Osteoblast (primary cell): ENCODE measurements around the gene CKAP5. TPM values are rescaled to one million over a fixed set of nuclear protein-coding genes. Genes with fewer than 3 reads are reported as not detected.
A peak's percentile ranks its signal among the peaks of the same experiment; 100 is the strongest.

Source experiments
- DNase-seq: peaks from one replicate; pipeline ENCODE4 v3.0.0; 2011; ENCODE audit warnings: low spot score, mixed read lengths; ENCODE audit not compliant: insufficient read length; ENCODE audit errors: missing footprints
- H2AFZ ChIP-seq: 2 replicates; pipeline ENCODE4 v1.6.0; 2011; ENCODE audit warnings: mild to moderate bottlenecking, low read length
- H3K27ac ChIP-seq: 2 replicates; pipeline ENCODE4 v1.5.1; 2011; ENCODE audit warnings: mild to moderate bottlenecking, low read depth, low read length, moderate library complexity
- H3K27me3 ChIP-seq: 2 replicates; pipeline ENCODE4 v1.6.0; 2012; ENCODE audit warnings: mild to moderate bottlenecking, control low read depth, inconsistent platforms, low read length, moderate library complexity; ENCODE audit not compliant: insufficient read depth
- H3K36me3 ChIP-seq: 2 replicates; pipeline ENCODE4 v1.5.1; 2011; ENCODE audit warnings: mild to moderate bottlenecking, low read length, control low read depth, moderate library complexity; ENCODE audit not compliant: insufficient read depth
- H3K4me1 ChIP-seq: 2 replicates; pipeline ENCODE4 v1.5.1; 2011; ENCODE audit warnings: mild to moderate bottlenecking, low read length, control low read depth, moderate library complexity; ENCODE audit not compliant: insufficient read depth
- H3K4me2 ChIP-seq: 2 replicates; pipeline ENCODE4 v1.6.0; 2011; ENCODE audit warnings: mild to moderate bottlenecking, low read length; ENCODE audit not compliant: insufficient read depth
- H3K4me3 ChIP-seq: fragments of 200-600 bp; sonication (generic); 3 replicates; pipeline ENCODE4 v1.5.1; 2012; ENCODE audit warnings: mild to moderate bottlenecking, low read length, inconsistent platforms; ENCODE audit not compliant: insufficient read depth
- H3K79me2 ChIP-seq: 2 replicates; pipeline ENCODE4 v1.6.0; 2012; ENCODE audit warnings: mild to moderate bottlenecking, low read length, control low read depth, inconsistent platforms; ENCODE audit not compliant: insufficient read depth
- H3K9me3 ChIP-seq: 2 replicates; pipeline ENCODE4 v1.5.1; 2011; ENCODE audit warnings: low read depth, low read length, control low read depth
- H4K20me1 ChIP-seq: 2 replicates; pipeline ENCODE4 v1.6.0; 2012; ENCODE audit warnings: mild to moderate bottlenecking, low read length, control low read depth; ENCODE audit not compliant: insufficient read depth
- total RNA-seq: library from RNA; depleted of rRNA; stranded (reverse); fragments of >200 nt; gene quantifications from 2 replicates; pipeline ENCODE4 v1.2.3, GENCODE V29; 2012
- TF ChIP-seq, protein P1 (sequence below): IDR thresholded peaks from 2 replicates; pipeline ENCODE4 v1.5.1; 2011; ENCODE audit warnings: mild to moderate bottlenecking, low read depth, low read length, moderate library complexity; ENCODE audit errors: extremely low read depth

CKAP5 gene
- total RNA-seq, 1 donor, result 56.5 TPM

DNA sequence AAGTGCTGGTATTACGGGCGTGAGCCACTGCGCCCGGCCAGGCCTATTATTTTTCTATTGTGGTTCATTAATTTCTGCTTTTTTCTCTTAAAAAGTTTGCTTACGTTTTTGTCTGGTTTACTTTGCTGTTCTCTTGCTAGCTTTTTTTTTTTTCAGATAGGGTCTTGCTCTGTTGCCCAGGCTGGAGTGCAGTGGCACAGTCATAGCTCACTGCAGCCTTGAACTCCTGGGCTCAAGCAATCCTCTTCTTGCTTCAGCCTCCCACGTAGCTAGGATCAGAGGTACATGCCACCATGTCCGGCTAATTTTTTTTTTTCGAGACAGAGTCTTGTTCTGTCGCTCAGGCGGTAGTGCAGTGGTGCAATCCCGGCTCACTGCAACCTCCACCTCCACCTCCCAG lies 108.4 kb downstream of the CKAP5 start:
- Histone ChIP-seq H3K36me3 (peaks cover 19% of the 10 kb centered on the region), H3K4me2 (no peak overlapping the region), H3K27me3 (no peaks in the 10 kb centered on the region), H2AFZ (no peak overlapping the region), H3K9me3 (no peaks in the 10 kb centered on the region), H3K27ac (no peak overlapping the region), H3K79me2 (no peaks in the 10 kb centered on the region), H3K4me1 (peaks cover 4% of the 10 kb centered on the region), H4K20me1 (no peaks in the 10 kb centered on the region), H3K4me3 (no peak overlapping the region)
- TF ChIP-seq, protein P1, sequence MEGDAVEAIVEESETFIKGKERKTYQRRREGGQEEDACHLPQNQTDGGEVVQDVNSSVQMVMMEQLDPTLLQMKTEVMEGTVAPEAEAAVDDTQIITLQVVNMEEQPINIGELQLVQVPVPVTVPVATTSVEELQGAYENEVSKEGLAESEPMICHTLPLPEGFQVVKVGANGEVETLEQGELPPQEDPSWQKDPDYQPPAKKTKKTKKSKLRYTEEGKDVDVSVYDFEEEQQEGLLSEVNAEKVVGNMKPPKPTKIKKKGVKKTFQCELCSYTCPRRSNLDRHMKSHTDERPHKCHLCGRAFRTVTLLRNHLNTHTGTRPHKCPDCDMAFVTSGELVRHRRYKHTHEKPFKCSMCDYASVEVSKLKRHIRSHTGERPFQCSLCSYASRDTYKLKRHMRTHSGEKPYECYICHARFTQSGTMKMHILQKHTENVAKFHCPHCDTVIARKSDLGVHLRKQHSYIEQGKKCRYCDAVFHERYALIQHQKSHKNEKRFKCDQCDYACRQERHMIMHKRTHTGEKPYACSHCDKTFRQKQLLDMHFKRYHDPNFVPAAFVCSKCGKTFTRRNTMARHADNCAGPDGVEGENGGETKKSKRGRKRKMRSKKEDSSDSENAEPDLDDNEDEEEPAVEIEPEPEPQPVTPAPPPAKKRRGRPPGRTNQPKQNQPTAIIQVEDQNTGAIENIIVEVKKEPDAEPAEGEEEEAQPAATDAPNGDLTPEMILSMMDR, result no peak
- no peak for DNase-seq

DNA sequence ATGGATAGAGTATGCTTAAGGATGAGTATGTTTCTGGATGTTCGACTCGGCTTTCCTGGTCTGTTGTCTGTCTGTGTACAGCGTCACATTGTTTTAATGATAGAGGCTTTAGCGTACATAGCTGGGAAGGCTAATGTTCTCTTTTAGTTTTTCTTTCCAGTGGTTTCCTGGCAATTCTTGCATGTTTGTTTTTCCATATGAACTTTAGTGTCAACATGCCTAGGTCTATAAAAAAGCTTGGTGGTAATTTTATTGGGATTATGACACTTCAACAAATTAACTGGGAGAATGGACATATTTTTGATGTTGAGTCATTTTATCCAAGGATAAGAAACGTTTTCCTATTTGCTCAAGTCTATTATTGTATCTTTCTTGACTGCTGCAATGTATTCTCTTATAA lies 109.5 kb downstream of the CKAP5 start:
- no peaks in the 10 kb centered on the region for H3K9me3 ChIP-seq
- H4K20me1 ChIP-seq, result no peaks in the 10 kb centered on the region
- H3K79me2 ChIP-seq, result no peaks in the 10 kb centered on the region
- H3K27ac ChIP-seq, result no peak overlapping the region
- peak overlapping the region; percentile 32 for H3K4me2 ChIP-seq
- H3K4me1 ChIP-seq, result peaks cover 4% of the 10 kb centered on the region
- no peaks in the 10 kb centered on the region for H3K27me3 ChIP-seq
- H3K36me3 ChIP-seq, result peaks cover 8% of the 10 kb centered on the region
- peak; percentile 31 for DNase-seq
- TF ChIP-seq, protein P1, result no peak
- H3K4me3 ChIP-seq, result no peak overlapping the region
- H2AFZ ChIP-seq, result no peak overlapping the region

DNA sequence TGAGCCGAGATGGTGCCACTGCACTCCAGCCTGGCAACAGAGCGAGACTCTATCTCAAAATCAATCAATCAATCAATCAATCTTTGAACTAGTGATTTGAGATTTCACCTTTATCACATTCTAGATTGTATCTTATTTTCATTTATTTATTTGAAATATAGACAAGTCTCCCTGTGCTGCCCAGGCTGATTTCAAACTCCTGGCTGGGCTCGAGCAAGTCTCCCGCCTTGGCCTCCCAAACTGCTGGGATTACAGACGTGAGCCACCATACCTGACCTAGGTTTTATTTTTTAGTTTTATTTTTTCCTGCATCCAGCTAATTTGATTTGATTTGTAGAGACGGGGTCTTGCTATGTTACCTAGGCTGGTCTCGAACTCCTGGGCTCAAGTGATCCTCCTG lies 109.9 kb downstream of the CKAP5 start:
- H3K4me1 ChIP-seq, result peaks cover 4% of the 10 kb centered on the region
- TF ChIP-seq, protein P1, result no peak

DNA sequence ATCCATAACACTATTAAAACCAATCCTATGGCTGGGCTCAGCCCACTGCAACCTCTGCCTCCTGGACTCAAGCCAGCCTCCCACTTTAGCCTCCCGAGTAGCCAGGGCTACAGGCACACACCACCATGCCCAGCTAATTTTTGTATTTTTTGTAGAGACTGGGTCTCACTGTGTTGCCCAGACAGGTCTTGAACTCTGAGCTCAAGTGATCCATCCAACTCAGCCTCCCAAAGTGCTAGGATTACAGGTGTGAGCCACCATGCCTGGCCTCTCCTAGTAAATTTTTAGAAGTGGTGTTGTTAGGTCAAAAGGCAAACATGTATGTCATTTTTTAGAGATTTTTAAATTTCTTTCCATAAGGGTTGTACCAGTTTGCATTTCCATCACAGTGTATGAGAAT lies 112.8 kb downstream of the CKAP5 start:
- Histone ChIP-seq H3K9me3 (no peaks in the 10 kb centered on the region), H3K4me2 (no peak overlapping the region), H3K4me3 (no peak overlapping the region), H4K20me1 (no peaks in the 10 kb centered on the region), H3K4me1 (peaks cover 4% of the 10 kb centered on the region), H2AFZ (no peak overlapping the region), H3K27me3 (no peaks in the 10 kb centered on the region), H3K36me3 (no peaks in the 10 kb centered on the region), H3K79me2 (no peaks in the 10 kb centered on the region), H3K27ac (no peak overlapping the region)
- TF ChIP-seq, protein P1, result no peak
- DNase-seq, result no peak

More for the DNA sequence above, 109.9 kb downstream of the CKAP5 start:
- no peak overlapping the region for H3K4me2 ChIP-seq
- H4K20me1 ChIP-seq, result no peaks in the 10 kb centered on the region
- no peaks in the 10 kb centered on the region for H3K79me2 ChIP-seq
- no peaks in the 10 kb centered on the region for H3K9me3 ChIP-seq
- DNase-seq, result no peak
- no peak overlapping the region for H2AFZ ChIP-seq
- no peak overlapping the region for H3K27ac ChIP-seq
- H3K36me3 ChIP-seq, result peaks cover 3% of the 10 kb centered on the region
- H3K4me3 ChIP-seq, result no peak overlapping the region
- H3K27me3 ChIP-seq, result no peaks in the 10 kb centered on the region
